SU-DHL-6 (cell line): ENCODE measurements around the gene ANGPTL2.

ENCODE experiments used
- CTCF ChIP-seq: fragments of 200-600 bp; sonication (generic); IDR thresholded peaks from one replicate; pipeline ENCODE4 v1.5.1; 2017; ENCODE audit warnings: antibody characterized with exemption, mild to moderate bottlenecking, low read length, moderate library complexity; ENCODE audit not compliant: insufficient read depth, poor library complexity, severe bottlenecking
- EZH2phosphoT487 ChIP-seq: fragments of 200-600 bp; sonication (generic), shearing (Covaris generic); conservative IDR thresholded peaks from 2 replicates; pipeline ENCODE4 v1.6.1; 2018; ENCODE audit warnings: mild to moderate bottlenecking, antibody characterized with exemption, low read length, moderate library complexity, mixed read lengths

GRCh38 chr9:127162864-127163365 lies 40.5 kb upstream of the ANGPTL2 start:
- TF ChIP-seq CTCF (no peak), EZH2phosphoT487 (no peak)
